ENCODE measurements around the gene TMPO. TPM values are rescaled to one million over a fixed set of nuclear protein-coding genes. Genes with fewer than 3 reads are reported as not detected.
A peak's percentile ranks its signal among the peaks of the same experiment; 100 is the strongest.
"Not testable (repeated sequence)": the region's sequence is repeated elsewhere in the genome, so short reads cannot be mapped to it uniquely, and the experiment has no call there.

The TMPO gene, protein sequence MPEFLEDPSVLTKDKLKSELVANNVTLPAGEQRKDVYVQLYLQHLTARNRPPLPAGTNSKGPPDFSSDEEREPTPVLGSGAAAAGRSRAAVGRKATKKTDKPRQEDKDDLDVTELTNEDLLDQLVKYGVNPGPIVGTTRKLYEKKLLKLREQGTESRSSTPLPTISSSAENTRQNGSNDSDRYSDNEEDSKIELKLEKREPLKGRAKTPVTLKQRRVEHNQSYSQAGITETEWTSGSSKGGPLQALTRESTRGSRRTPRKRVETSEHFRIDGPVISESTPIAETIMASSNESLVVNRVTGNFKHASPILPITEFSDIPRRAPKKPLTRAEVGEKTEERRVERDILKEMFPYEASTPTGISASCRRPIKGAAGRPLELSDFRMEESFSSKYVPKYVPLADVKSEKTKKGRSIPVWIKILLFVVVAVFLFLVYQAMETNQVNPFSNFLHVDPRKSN
- 36.1 and 55.1 TPM in 2 replicates for total RNA-seq

DNA sequence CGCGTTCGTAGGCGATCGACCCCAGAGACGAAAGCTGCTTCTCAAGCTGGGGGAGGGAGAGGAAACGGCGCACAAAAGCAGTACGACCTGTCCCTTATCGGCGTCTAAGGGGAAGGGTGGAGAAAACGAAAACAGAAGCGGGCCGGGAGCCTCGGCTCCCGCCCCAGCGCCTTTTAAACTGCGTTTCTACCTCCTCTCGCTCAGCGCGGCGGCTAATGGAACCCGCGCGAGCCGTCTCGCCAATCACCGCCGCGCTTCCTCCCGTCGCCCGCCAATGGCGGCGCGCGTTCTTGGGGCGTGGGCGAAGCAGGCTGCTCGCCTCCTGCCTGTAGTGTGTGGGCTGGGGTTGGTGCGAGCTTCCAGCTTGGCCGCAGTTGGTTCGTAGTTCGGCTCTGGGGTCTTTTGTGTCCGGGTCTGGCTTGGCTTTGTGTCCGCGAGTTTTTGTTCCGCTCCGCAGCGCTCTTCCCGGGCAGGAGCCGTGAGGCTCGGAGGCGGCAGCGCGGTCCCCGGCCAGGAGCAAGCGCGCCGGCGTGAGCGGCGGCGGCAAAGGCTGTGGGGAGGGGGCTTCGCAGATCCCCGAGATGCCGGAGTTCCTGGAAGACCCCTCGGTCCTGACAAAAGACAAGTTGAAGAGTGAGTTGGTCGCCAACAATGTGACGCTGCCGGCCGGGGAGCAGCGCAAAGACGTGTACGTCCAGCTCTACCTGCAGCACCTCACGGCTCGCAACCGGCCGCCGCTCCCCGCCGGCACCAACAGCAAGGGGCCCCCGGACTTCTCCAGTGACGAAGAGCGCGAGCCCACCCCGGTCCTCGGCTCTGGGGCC, at the start of gene TMPO:
TMPO (plus strand) TSS at position 304 of the 824 bp plus-strand sequence; CDS start at position 582, 278 bp downstream.
- DNase-seq (ENCODE audit: low read depth in 2 of 2) = peak; percentile 93 to 96

DNA sequence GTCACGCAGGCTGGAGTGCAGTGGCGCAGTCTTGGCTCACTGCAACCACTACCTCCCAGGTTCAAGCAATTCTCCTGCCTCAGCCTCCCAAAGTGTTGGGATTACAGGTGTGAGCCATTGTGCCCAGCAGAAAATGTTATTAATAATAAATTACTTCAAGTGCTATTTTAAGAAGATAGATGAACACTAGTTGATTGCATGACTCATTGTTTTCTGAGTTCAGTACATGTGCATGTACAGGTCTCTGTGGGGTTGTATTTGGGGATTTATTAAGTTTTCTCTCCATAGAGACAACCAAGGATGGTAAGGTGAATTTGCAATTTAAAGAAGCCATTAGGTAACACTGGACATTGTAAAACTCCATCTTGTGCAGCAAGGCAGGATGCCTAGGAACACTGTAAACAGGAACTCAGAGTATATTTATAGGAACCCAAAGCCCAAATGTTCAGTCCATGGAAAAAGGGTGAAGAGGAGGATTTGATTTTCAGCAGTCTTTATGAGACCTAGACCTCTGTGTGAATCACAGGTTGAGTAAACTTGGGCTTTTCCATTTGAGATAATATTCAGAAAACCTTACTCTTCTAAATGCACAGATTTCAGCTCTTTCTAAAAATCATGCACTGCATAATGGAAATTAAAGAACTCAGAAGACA, 49.3 kb upstream of the TMPO start:
- DNase-seq (ENCODE audit: low read depth in 2 of 2) = no peak

DNA sequence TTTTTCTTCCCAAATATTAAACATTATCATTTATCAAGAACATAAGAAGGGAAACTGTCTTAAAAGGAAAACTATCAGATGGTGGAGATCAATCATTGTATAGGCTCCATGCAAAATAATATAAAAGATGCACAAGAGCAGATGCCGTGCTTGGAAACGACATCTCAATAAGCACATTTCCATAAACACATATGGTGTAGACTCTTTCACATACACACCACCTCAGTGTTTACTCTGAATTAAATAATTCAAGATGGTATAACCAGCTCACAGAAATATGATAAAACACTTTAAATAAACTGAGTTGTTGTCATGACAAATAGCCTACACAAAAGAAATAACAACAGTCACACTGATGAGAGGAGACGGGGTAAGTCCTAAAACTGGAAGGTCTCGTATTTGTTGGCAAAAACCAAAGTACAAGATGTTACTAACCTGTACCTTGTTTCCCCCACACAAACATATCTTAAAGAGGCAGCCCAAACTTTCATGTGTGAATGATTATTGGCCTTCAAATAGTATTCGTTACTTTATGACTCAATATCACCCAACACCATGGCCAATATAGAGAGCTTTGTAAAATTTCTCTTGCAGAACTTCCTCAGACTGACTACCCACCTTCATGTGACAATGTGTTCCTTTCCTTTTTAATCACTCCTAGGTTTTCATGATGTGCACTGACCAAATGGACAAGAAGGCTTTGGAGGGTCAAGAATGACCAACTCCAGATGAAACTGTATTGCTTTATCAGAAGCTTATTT, 48.6 kb upstream of the TMPO start:
- DNase-seq (ENCODE audit: low read depth in 2 of 2) = no peak

DNA sequence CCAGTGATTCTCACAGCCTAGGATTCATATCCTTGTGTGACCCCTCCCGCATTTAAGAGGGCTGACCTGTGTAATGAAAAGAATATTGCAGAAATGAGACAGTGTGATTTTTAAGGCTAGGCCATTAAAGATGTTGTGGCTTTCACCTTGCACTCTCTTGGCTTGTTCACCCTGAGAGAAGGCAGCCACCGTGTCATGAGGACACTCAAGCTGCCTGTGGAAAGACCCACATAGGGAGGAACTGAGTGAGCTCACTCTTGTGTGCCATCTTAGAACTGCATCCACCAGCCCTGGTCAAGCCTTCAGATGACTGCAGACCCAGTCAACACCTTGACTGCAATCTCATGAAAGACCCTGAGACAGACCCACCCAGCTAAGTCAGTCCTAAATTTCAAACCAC, 46.3 kb upstream of the TMPO start:
- no peak for DNase-seq (ENCODE audit: low read depth in 2 of 2)

DNA sequence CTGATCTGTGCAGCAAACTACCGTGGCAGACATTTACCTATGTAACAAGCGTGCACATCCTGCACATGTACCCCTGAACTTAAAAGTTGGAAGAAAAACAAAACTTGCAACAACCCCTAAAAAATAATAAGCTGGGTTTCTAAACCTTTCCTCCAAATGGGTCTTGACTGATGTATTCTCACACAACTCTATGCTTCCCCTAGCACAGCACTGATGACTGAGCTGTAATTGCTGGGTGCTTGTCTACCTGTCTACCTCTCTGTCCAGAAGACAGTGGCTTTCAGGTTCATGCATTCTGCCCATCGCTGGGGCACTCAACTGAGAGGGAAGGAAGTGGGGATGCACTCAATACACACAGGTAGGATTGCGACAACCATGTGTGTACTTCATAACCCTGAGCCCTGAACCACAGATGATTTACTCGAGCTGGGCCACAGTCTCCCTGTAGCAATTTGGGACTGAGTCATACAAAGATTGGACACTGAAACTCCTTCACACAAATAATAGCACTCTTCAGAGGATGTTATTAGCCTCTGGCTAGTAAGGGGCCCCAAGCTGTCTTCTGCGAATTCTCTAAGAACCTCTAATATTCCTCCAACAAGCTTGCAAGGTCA, 44.8 kb upstream of the TMPO start:
- DNase-seq (ENCODE audit: low read depth in 2 of 2) = no peak

DNA sequence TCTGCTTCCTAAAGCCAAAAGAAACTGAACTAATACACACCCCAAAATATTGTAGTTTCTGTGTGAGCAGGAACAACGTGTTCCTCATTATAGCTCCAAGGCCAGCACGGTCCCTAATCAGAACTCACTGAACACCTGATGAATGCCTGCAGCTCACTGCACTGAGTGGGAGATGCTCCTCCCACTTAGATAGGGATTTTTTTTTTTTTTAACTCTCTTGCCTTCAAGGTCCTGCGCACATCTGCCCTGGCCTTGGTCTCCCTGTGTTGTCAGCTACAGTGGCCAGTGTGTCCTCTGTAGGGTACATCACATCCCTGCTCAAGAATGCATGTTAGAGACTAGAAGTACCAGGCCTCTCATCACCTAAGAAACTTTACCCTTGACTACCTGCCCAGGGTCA, 44.3 kb upstream of the TMPO start:
- no peak for DNase-seq (ENCODE audit: low read depth in 2 of 2)

DNA sequence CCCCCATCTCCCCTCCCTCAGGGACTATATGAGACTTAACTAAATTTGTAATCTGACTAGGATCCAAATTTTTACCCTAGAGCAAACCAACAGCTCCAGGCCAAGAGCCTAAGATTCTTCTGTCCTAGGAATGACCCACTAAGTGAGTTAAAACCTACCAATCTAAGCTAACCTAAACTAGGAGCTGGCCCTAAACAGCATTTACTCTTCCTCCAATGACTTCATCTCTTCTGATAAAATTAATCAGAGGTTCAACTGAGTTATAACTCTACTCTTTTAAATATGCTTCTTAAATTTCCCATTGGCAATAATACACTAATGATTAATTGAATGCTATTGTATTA, 39.9 kb upstream of the TMPO start:
- DNase-seq (ENCODE audit: low read depth in 2 of 2) = no peak

DNA sequence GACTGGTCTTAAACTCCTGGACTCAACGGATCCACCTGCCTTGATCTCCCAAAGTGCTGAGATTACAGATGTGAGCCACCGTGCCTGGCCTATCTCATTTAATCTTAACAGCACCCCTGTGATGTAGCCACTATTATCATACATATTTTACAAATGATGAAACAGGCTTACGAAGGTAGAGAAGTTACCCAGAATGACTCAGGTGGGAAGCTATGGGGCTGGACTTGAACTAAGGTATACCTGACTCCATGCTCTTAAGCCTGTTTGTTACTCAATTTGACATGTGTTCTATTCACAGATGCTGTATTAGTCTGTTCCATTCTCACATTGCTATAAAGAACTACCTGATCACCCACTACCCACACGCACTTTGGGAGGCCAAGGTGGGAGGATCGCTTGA, 36.8 kb upstream of the TMPO start:
- no peak for DNase-seq (ENCODE audit: low read depth in 2 of 2)

DNA sequence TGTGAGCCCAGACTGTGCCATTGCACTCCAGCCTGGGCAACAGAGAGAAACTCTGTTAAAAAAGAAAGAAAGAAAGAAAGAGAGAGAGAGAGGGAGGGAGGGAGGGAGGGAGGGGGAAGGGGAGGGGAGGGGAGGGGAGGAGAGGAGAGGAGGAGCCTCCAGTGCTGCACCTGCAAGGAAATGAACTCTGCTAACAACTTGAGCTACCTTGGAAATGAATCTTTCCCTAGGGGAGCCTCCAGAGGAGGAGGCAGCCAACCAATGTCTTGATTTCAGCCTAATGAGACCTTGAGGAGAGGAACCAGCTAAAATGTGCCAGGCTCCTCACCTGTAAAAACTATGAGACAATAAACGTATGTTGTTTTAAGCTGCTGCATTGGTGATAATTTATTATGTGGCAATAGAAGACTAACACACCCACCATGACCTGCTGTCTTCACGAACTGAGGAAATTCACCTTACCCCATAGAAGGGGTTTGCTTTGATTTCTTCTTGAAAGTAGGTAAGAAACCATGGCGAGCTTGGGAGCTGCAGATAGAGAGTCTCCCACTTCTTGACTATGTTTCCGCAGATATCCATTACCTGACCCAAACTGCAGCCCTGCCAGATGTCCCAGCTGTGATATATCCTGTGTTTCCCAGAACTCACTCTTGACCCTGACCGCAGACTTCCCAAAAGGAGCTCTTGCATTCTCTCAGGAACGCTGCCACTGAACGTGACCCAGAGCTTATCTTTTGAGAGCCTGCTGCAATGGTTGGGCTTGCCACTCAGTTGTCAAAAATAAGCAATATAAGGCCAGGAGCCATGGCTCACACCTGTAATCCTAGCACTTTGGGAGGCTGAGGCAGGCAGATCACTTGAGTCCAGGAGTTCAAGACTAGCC, 31.5 kb upstream of the TMPO start:
- DNase-seq (ENCODE audit: low read depth in 2 of 2) = no peak

DNA sequence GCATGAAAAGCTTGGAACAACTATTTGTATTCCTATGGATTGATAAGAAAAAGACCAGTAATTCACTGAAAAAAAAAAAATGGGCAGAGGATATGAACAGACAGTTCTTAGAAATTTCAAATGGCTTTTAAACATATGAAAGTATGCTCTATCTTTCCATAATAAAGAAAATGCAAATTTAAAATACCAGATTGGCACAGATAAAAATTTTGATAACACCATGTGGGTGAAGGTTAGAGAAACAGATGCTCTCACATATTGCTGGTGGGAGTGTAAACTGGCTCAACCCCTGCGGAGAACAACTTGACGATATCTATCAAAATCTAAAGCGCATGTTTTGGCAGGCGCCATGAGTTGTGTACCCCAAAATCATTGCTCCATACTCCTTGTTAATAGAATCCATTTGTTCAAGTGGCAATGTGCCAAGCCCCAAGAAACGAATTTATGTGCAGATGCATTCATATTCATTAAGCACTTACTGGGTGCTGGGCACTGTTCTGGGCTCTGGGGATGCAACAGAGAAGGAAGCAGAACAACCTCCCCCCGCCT, 29.5 kb upstream of the TMPO start:
- no peak for DNase-seq (ENCODE audit: low read depth in 2 of 2)

DNA sequence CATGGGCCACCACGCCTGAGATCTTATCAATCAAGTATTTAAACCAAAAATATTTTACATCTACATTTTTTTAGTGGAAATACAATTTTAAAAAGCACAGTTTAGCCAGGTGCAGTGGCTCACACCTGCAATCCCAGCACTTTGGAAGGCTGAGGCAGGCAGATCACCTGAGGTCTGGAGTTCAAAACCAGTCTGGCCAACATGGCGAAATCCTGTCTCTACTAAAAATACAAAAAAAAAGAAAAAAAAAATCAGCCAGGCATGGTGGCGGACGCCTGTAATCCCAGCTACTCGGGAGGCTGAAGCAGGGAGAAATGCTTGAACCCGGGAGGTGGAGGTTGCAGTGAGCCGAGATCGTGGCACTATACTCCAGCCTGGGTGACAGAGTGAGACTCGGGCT, 27.0 kb upstream of the TMPO start:
- not testable (repeated sequence) for DNase-seq (ENCODE audit: low read depth in 2 of 2)

DNA sequence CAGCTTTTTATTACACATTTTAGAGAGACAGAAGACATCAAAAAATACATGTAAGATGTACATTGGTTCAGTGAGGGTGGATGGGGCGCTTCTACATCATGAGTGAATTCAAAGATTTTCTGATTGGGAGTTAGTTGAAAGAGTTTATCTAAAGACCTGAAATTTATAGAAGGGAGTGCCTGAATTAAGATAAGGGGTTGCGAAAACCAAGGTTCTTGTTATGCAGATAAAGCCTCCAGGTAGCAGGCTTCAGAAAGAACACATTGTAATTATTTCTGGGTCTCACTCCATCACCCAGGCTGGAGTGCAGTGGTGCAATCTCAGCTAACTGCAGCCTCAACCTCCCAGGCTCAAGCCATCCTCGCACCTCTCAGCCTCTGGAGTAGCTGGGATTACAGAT, 26.2 kb upstream of the TMPO start:
- no peak for DNase-seq (ENCODE audit: low read depth in 2 of 2)

DNA sequence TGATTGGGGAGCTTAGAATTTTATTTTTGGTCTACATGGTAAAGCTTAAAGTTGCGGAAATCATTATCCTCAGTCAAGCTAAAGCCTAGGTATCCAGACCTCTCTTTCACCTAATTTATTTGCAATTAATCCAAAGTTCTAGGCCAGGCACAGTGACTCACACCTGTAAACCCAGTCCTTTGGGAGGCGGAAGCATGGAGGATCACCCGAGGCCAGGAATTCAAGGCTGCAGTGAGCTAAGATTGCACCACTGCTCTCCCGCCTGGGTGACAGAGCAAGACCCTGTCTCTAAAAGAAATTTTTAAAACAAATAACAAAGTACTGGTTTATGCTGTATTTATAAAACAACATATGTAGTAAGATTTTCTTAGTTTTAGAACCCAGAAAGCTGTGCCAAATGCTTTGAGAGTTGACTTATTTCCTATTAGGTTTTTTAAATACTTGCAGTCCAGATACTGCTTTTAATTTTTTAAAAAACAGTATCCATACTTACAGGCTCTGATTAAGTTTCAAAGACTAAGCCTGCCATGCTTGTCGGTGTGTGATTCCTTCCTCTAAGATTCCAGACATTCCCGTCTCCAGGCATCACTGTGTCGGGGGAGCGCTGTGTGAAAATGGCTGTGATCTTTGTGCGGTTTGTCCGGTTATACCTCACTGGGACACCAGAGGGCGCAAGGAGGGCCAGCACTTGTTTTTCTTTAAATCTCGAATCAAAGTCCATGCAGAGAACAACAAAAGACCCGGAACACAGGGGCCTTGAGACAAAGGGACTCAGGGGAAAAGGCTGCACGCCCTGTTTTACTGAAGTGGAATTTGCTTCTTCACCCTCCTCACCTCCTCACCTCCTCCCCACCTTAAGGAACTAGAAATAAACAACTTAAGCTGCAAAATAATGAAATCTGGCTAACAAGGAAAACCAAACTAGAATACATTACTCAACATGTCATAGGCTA, 24.6 kb upstream of the TMPO start:
- peak; percentile 85 to 90 for DNase-seq (ENCODE audit: low read depth in 2 of 2)

DNA sequence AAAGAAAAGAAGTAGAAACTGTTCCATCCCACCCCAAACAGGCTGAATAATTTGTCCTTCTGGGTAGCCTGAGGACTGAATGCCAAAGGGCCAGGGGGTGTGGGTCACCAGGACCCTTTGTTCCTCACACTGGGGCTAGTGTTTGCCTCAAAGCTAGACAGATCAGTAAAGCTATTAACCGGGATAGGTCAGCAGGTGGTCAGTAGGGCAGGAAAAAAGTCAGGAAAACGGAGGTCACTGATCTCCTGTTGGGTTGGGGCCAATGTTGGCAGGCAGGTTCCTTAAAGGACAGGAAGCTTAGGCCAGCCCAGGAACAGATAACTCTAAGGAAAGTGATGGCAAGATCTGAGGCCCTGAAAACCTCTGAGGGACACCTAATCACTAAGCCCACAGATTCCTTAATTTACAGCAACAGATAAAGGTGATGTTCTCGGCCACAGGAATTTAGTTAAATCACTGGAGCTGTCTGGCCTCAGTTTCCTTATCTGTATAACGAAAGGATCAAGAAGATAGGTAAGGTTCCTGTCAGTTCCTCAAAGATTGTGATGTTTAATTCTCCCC, 22.7 kb upstream of the TMPO start:
- DNase-seq (ENCODE audit: low read depth in 2 of 2) = no peak

DNA sequence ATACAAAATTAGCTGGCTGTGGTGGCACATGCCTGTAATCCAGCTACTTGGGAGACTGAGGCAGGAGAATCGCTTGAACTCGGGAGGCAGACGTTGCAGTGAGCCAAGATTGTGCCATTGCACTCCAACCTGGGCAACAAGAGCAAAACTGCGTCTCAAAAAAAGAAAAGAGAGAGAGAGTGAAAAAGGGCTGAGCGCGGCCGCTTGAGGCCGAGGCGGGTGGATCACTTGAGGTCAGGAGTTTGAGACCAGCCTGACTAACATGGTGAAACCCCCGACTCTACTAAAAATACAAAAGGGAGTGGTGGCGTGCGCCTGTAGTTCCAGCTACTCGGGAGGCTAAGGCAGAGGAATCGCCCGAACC, 14.1 kb upstream of the TMPO start:
- not testable (repeated sequence) for DNase-seq (ENCODE audit: low read depth in 2 of 2)

DNA sequence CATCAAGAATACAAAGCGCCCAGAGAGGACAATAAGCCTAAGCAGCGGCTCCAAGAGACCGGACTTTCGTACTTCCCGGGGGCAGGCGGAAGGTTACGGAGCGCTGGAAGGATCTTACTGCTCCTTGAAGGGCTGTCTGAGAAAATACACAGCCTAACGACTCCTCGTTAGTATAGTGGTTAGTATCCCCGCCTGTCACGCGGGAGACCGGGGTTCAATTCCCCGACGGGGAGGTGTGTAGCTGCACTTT, 12.1 kb upstream of the TMPO start:
- peak; percentile 91 to 97 for DNase-seq (ENCODE audit: low read depth in 2 of 2)

DNA sequence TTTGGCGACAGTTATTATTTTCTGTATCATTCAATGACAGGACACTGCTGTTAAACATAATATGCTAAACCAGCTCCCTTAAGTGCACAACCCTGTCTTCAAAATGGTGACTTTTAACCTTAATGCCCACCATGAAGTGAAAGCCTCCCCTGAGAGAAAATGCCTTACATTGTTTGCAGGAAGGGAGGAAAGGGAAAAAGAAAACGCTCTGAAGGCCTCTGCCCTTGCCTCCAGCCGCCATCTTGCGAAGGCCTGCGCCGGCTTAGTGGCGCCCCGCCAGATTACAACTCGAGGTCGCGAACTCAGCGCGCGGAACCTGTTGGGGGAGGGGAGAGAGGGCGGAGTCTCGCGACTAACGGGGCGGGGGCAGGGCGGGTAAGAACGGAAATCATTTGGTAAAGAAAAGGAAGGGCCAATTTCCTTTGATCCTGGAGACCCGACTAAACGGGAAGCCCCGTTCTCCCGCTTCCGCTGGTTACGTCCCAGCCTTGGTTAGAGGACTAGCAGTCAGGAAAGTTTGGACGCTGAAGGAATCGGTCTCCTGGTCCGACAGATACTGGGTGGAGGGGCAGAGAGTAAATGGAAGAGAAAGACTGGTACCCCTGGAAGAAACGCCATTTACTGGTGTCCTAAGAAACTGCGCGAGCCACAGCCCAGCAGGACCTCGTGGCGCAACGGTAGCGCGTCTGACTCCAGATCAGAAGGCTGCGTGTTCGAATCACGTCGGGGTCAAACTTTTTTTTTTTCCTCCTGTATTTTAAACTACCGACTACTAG, 11.6 kb upstream of the TMPO start:
- peak; percentile 96 for DNase-seq (ENCODE audit: low read depth in 2 of 2)

DNA sequence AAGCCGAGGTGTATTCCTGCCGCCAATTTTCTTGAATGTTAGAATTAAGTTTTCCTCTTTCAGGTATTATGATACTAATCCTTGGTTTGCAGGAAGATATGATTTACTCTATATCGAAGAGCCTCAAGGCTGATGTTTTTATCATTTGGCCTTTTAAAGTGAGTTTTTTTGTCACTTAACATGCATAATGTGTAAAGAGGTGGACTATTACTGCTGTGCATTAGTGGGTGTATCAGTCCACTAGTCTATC, 11.1 kb upstream of the TMPO start:
- DNase-seq (ENCODE audit: low read depth in 2 of 2) = no peak

Measured in lung microvascular endothelial cell (primary cell).